Hepatocyte (in vitro differentiated cells): ENCODE measurements around the gene COMT. TPM values are rescaled to one million over a fixed set of nuclear protein-coding genes. Genes with fewer than 3 reads are reported as not detected.
A peak's percentile ranks its signal among the peaks of the same experiment; 100 is the strongest.

ENCODE experiments used
- DNase-seq: peaks from one replicate; pipeline ENCODE4 v3.0.0-alpha.2; 2016; ENCODE audit warnings: low spot score
- H2AFZ ChIP-seq: fragments of 200-600 bp; sonication (generic); 2 replicates; pipeline ENCODE4 v1.6.0; 2016; ENCODE audit warnings: antibody characterized with exemption, mild to moderate bottlenecking
- H3K27ac ChIP-seq: fragments of 200-600 bp; sonication (generic); 2 replicates; pipeline ENCODE4 v1.5.1; 2016; ENCODE audit warnings: mild to moderate bottlenecking
- H3K27me3 ChIP-seq: fragments of 200-600 bp; sonication (generic); 2 replicates; pipeline ENCODE4 v1.6.1; 2016
- H3K36me3 ChIP-seq: fragments of 200-600 bp; sonication (generic); replicated peaks from 2 replicates; pipeline ENCODE4 v1.5.1; 2016; ENCODE audit warnings: low read depth; ENCODE audit not compliant: insufficient read depth
- H3K4me1 ChIP-seq: fragments of 200-600 bp; sonication (generic); 2 replicates; pipeline ENCODE4 v1.5.1; 2016; ENCODE audit warnings: mild to moderate bottlenecking, moderate library complexity; ENCODE audit not compliant: insufficient read depth
- H3K4me2 ChIP-seq: fragments of 200-600 bp; sonication (generic); 2 replicates; pipeline ENCODE4 v1.6.0; 2016
- H3K4me3 ChIP-seq: fragments of 200-600 bp; sonication (generic); 2 replicates; pipeline ENCODE4 v1.5.1; 2016; ENCODE audit warnings: mild to moderate bottlenecking
- H3K79me2 ChIP-seq: fragments of 200-600 bp; sonication (generic); 2 replicates; pipeline ENCODE4 v1.6.0; 2017; ENCODE audit warnings: mild to moderate bottlenecking
- H3K9me2 ChIP-seq: fragments of 200-600 bp; sonication (generic); replicated peaks from 2 replicates; pipeline ENCODE4 v1.6.0; 2017; ENCODE audit warnings: mild to moderate bottlenecking; ENCODE audit not compliant: insufficient read depth
- H3K9me3 ChIP-seq: fragments of 200-600 bp; sonication (generic); 2 replicates; pipeline ENCODE4 v1.5.1; 2016; ENCODE audit warnings: low read depth, mild to moderate bottlenecking
- H4K20me1 ChIP-seq: fragments of 200-600 bp; sonication (generic); 2 replicates; pipeline ENCODE4 v1.6.0; 2016; ENCODE audit warnings: mild to moderate bottlenecking; ENCODE audit not compliant: insufficient read depth, poor library complexity, severe bottlenecking
- CTCF ChIP-seq: fragments of 200-600 bp; sonication (generic); IDR thresholded peaks from 2 replicates; pipeline ENCODE4 v1.5.1; 2016; ENCODE audit warnings: antibody characterized with exemption, mild to moderate bottlenecking; ENCODE audit not compliant: poor library complexity
- EZH2 ChIP-seq: fragments of 200-600 bp; sonication (generic); IDR thresholded peaks from 2 replicates; pipeline ENCODE4 v1.6.1; 2016; ENCODE audit warnings: antibody characterized with exemption, mild to moderate bottlenecking, borderline replicate concordance
- EZH2phosphoT487 ChIP-seq: fragments of 200-600 bp; sonication (generic); IDR thresholded peaks from one replicate; pipeline ENCODE4 v1.6.1; 2018; ENCODE audit warnings: antibody characterized with exemption, mild to moderate bottlenecking, low read depth, moderate library complexity; ENCODE audit not compliant: unreplicated experiment, severe bottlenecking
- WGBS: methylation state at CpG from one replicate; pipeline ENCODE4 v1.1.6; 2016; ENCODE audit warnings: low lambda C conversion rate; ENCODE audit errors: missing lambda C conversion rate; 5-methylcytosine and 5-hydroxymethylcytosine counted together
- polyA plus RNA-seq: library from polyadenylated mRNA; unstranded; fragments of >200 nt; fragmentation: Nextera tagmentation; extraction: Ambion mirVana; gene quantifications from 2 replicates; pipeline ENCODE4 v1.2.1, GENCODE V29; 2016
- total RNA-seq: library from RNA; depleted of rRNA; stranded (reverse); fragments of >200 nt; gene quantifications from 2 replicates; pipeline ENCODE4 v1.2.3, GENCODE V29; 2014

COMT gene
- total and polyA plus RNA-seq, 2 experiments from 2014 or later: 74.5 to 153 TPM

- Histone ChIP-seq H3K4me2 (no peak overlapping the region), H3K79me2 (no peaks in the 10 kb centered on the region), H4K20me1 (no peaks in the 10 kb centered on the region), H3K4me3 (no peak overlapping the region), H3K9me3 (no peaks in the 10 kb centered on the region), H3K4me1 (no peaks in the 10 kb centered on the region), H3K36me3 (no peaks in the 10 kb centered on the region), H3K27me3 (no peaks in the 10 kb centered on the region), H3K9me2 (no peaks in the 10 kb centered on the region), H3K27ac (no peak overlapping the region), H2AFZ (no peak overlapping the region)
- 77% methylated on average over 20 of the region's 20 CpGs for WGBS
- TF ChIP-seq CTCF (peak; percentile 4), EZH2 (no peak), EZH2phosphoT487 (no peak)
- no peak for DNase-seq
These were observed 29.1 kb upstream of the COMT start for GRCh38 chr22:19912271-19912999.

GRCh38 chr22:19913337-19913936 is 28.1 kb upstream of the COMT start:
- WGBS: 70% methylated on average over 6 of the region's 6 CpGs
- no peaks in the 10 kb centered on the region for H3K9me2 ChIP-seq
- DNase-seq: no peak
- TF ChIP-seq EZH2 (no peak), CTCF (no peak), EZH2phosphoT487 (no peak)
- H3K4me3 ChIP-seq: no peak overlapping the region
- H4K20me1 ChIP-seq: no peaks in the 10 kb centered on the region
- H3K27me3 ChIP-seq: no peaks in the 10 kb centered on the region
- H2AFZ ChIP-seq: no peak overlapping the region
- no peaks in the 10 kb centered on the region for H3K4me1 ChIP-seq
- H3K36me3 ChIP-seq: no peaks in the 10 kb centered on the region
- H3K4me2 ChIP-seq: no peak overlapping the region
- no peaks in the 10 kb centered on the region for H3K79me2 ChIP-seq
- no peak overlapping the region for H3K27ac ChIP-seq
- H3K9me3 ChIP-seq: no peaks in the 10 kb centered on the region

GRCh38 chr22:19914201-19914943 is 27.2 kb upstream of the COMT start:
- Histone ChIP-seq H3K4me2 (no peak overlapping the region), H3K4me1 (no peaks in the 10 kb centered on the region), H3K27me3 (no peaks in the 10 kb centered on the region), H4K20me1 (no peaks in the 10 kb centered on the region), H3K36me3 (no peaks in the 10 kb centered on the region), H3K9me2 (no peaks in the 10 kb centered on the region), H3K79me2 (no peaks in the 10 kb centered on the region), H3K4me3 (no peak overlapping the region), H3K27ac (no peak overlapping the region), H3K9me3 (no peaks in the 10 kb centered on the region), H2AFZ (no peak overlapping the region)
- WGBS: 85% methylated on average over 9 of the region's 9 CpGs
- no peak for TF ChIP-seq EZH2
- TF ChIP-seq CTCF: no peak
- TF ChIP-seq EZH2phosphoT487: no peak
- no peak for DNase-seq
